Measurements from ENCODE around the gene CARMIL3.

Gene CARMIL3

GRCh38 chr14:24087004-24087403 is 35.2 kb downstream of the CARMIL3 start:
- ChIA-PET CTCF (interaction anchor here (1.1 to 3.2 kb wide), 3 partner anchors 9 to 29 kb away, joined by 3 to 35 read pairs (median 9); no protein-coding TSS in a partner anchor), POLR2A (interaction anchor here (1.6 kb wide), 1 partner anchor 8 kb away, joined by 3 read pairs; no protein-coding TSS in a partner anchor)
- H3K4me3 ChIP-seq (ENCODE audit: low read depth, low read length), result no peak overlapping the region
- no peak for TF ChIP-seq CTCF (IDR thresholded peaks at IDR 0.05; ENCODE audit: insufficient read depth, low read length, missing control alignments)
- DNase-seq (ENCODE audit: low read depth, low spot score), result no peak

- no peak for DNase-seq (ENCODE audit: low read depth, low spot score)
- POLR2A ChIA-PET, result interaction anchor here (0.7 kb wide), 1 partner anchor 181 kb away, joined by 3 read pairs; no protein-coding TSS in a partner anchor
- H3K4me3 ChIP-seq (ENCODE audit: low read depth, low read length), result no peak overlapping the region
- no peak for TF ChIP-seq CTCF (IDR thresholded peaks at IDR 0.05; ENCODE audit: insufficient read depth, low read length, missing control alignments)
- CTCF ChIA-PET, result interaction anchor here (1.1 to 12.8 kb wide), 6 partner anchors 13 to 73 kb away, joined by 3 to 536 read pairs (median 32); partner anchors contain the start of genes CARMIL3 and CPNE6
These were observed 36.3 kb downstream of the CARMIL3 start for GRCh38 chr14:24088095-24088494.

- POLR2A ChIA-PET, result interaction anchor here (0.7 to 1.2 kb wide), 3 partner anchors 9 to 32 kb away, joined by 3 to 7 read pairs (median 3); no protein-coding TSS in a partner anchor
- DNase-seq (ENCODE audit: low read depth, low spot score), result no peak
- no peak for TF ChIP-seq CTCF (IDR thresholded peaks at IDR 0.05; ENCODE audit: insufficient read depth, low read length, missing control alignments)
- CTCF ChIA-PET, result interaction anchor here (0.7 to 12.8 kb wide), 31 partner anchors 9 to 458 kb away, joined by 3 to 536 read pairs (median 6); partner anchors contain the start of genes CARMIL3, CIDEB, CPNE6 and DCAF11
- no peak overlapping the region for H3K4me3 ChIP-seq (ENCODE audit: low read depth, low read length)
These were observed 38.1 kb downstream of the CARMIL3 start for GRCh38 chr14:24089890-24090289.

GRCh38 chr14:24092110-24092504 is 40.3 kb downstream of the CARMIL3 start:
- no peak overlapping the region for H3K4me3 ChIP-seq (ENCODE audit: low read depth, low read length)
- TF ChIP-seq CTCF (IDR thresholded peaks at IDR 0.05; ENCODE audit: insufficient read depth, low read length, missing control alignments), result no peak
- ChIA-PET CTCF (interaction anchor here (0.8 to 12.8 kb wide), 20 partner anchors 9 to 225 kb away, joined by 3 to 536 read pairs (median 10); partner anchors contain the start of genes CARMIL3, CPNE6, DCAF11 and IRF9), POLR2A (interaction anchor here (0.9 to 3.6 kb wide), 2 partner anchors 22 to 34 kb away, joined by 3 to 44 read pairs; partner anchors contain the start of genes DCAF11 and NRL)
- DNase-seq (ENCODE audit: low read depth, low spot score), result no peak

GRCh38 chr14:24092505-24093206 is 40.8 kb downstream of the CARMIL3 start:
- CTCF ChIA-PET, result interaction anchor here (0.8 to 12.8 kb wide), 20 partner anchors 7 to 504 kb away, joined by 3 to 536 read pairs (median 6); partner anchors contain the start of genes CARMIL3, DCAF11, IRF9 and NRL
- POLR2A ChIA-PET, result interaction anchor here (1.7 to 3.6 kb wide), 4 partner anchors 11 to 68 kb away, joined by 7 to 44 read pairs (median 14); partner anchors contain the start of genes CARMIL3, DCAF11, IRF9 and NRL

More at GRCh38 chr14:24092505-24093206, 40.8 kb downstream of the CARMIL3 start:
- TF ChIP-seq CTCF (IDR thresholded peaks at IDR 0.05; ENCODE audit: insufficient read depth, low read length, missing control alignments), result no peak
- H3K4me3 ChIP-seq (ENCODE audit: low read depth, low read length), result no peak overlapping the region
- DNase-seq (ENCODE audit: low read depth, low spot score), result no peak

All from AG04449 (cell line).